Measurements from ENCODE around the gene RORB.

The RORB gene

GRCh38 chr9:74496819-74497747 is at the start of gene RORB:
Gene RORB, plus strand, starts transcription at chr9:74497335. Its CDS starts 642 bp downstream, at chr9:74497977.
- DNase-seq (ENCODE audit: low read depth) = no peak

- DNase-seq (ENCODE audit: low read depth) = no peak
Observed at GRCh38 chr9:74447451-74448193, 49.5 kb upstream of the RORB start.

DNA sequence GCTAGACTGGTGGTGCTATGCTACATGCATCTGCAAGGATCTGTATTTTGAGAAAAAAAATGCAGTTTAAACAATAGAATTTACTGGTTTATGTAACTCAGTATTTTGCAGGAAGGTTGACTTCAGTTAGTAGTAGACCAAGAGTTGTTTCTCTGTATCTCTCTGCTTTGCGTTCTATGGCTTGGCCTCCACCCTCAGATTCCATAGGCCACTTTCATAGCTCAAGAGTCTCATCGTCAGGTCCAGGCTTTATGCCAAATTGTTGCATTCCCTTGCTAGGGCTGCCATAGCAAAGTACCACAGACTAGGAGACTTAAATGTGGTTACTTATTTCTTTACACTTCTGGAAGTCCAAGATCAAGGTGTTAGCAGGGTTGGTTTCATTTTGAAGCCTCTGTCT is 48.1 kb upstream of the RORB start:
- no peak for DNase-seq (ENCODE audit: low read depth)

DNA sequence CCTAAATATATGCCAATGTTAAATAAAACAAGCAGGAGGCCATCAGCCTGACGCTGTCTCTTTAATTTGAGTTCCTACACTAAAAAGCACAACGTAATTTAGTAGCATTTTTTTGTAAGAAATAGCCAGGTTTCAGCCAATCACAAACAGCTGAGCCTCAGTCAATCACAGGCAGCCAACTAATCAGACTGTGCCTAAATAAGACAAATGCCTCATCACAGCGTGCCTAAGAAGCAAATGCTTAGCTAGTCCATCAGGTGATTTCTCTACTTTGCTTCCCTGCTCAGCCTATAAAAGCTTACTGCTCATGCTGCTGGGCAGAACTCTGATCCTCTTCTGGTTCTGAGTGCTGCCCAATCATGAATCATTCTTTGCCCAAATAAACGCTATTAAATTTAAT is 38.3 kb upstream of the RORB start:
- no peak for DNase-seq (ENCODE audit: low read depth)

GRCh38 chr9:74463825-74464224 is 33.3 kb upstream of the RORB start:
- no peak for DNase-seq (ENCODE audit: low read depth)

- DNase-seq (ENCODE audit: low read depth) = no peak
Observed at GRCh38 chr9:74478606-74479005, 18.5 kb upstream of the RORB start.

GRCh38 chr9:74479711-74480110 is 17.4 kb upstream of the RORB start:
- no peak for DNase-seq (ENCODE audit: low read depth)

DNA sequence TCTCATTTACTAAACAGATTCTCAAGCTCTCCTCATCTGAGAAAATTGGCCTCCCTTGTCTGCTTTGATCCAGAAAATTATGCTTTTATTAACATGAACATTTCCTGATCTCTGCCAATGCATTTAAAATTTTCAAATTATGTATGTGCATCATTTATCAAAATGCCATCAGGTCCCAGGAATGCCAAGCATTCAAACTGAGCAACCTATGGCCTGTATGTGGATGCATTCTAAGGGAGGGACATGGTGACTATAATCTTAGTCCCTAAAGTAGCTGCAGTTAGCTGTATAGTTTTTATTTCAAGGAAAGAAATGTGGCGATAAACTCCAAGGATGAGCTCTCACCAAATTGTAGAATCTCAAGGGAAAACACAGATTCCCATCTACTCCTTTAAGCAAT is 9.7 kb upstream of the RORB start:
- no peak for DNase-seq (ENCODE audit: low read depth)

DNA sequence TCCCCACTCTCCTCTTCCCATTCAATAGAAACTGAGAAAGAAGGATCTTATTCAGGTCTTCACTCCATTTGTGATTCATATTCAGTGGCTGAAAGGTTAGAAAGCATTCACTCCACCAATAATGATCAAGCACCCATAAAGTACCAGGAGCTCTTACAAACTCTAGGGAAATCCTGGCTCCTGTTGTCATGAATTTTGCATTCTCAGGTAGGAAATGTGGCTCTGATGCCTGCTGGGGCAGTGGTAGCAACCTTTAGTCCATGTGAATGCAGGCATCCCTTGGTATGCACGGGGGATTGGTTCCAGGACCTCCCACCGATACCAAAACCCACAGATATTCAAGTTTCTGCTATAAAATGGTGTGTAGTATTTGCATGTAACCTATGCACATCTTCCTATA is 3.6 kb upstream of the RORB start:
- no peak for DNase-seq (ENCODE audit: low read depth)

- DNase-seq (ENCODE audit: low read depth) = no peak
Observed at GRCh38 chr9:74494490-74494889, 2.6 kb upstream of the RORB start.

DNA sequence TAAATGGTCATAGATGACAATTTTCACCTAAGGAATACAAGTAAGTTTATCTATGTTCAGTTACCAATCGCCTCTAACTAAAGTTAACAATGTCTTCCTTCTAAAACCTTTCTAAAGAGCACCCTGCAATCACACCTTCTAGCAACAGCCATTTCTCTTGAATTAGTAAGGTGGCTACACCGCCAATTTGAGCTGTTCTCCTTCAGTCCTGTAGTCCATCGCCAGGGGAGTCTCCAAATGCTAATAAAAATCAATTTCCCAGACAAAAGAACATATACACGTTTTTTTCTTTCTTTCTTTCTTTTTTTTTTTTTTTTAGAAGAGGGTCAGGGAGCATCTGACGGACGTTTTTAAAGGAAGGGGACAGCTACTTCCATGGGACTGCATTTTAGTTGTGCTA is 729 bp upstream of the RORB start:
- DNase-seq (ENCODE audit: low read depth) = no peak

- DNase-seq (ENCODE audit: low read depth) = no peak
Observed at GRCh38 chr9:74497748-74498620, 849 bp downstream of the RORB start.

GRCh38 chr9:74498621-74499095 is 1.5 kb downstream of the RORB start:
- no peak for DNase-seq (ENCODE audit: low read depth)

- no peak for DNase-seq (ENCODE audit: low read depth)
Observed at GRCh38 chr9:74499111-74499601, 2.0 kb downstream of the RORB start.

DNA sequence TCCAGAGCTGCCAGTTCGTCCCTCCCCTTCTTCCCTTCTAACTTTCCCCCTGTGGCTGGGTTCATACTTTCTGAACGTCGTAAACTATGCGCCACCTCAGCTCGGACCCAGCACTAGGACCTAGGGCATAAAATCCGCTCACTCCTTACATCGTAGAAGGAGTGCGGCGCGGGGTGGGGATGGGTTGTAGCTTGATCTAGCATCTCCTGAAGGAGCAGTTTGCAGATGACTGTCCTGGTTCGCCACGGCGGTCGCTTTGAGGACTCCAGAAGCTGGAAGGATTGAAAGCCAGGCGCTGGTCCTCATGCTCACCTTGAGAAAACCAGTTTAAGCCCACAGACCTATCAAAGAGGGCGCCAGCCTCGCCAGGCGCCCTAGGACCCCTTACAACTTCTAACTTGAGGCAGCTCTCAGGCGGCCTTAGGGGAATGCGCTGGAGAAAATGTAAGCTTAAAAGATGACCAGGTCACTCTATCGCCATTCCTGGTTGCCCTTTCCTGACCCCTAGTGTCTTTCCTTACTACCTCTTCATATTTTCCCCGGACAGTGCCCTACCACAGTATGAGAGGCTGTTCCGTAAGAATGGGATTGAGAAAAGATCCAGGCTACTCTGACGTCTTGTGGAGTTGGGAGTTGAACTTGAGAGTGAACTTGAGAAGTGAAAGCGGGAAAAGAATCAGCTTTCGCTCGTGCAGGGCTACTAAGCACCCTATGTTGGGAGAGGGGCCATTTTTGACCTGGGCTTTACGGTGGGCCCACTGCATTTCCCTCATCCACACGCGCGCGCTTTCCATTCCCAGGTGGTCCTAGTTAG is 2.8 kb downstream of the RORB start:
- no peak for DNase-seq (ENCODE audit: low read depth)

DNA sequence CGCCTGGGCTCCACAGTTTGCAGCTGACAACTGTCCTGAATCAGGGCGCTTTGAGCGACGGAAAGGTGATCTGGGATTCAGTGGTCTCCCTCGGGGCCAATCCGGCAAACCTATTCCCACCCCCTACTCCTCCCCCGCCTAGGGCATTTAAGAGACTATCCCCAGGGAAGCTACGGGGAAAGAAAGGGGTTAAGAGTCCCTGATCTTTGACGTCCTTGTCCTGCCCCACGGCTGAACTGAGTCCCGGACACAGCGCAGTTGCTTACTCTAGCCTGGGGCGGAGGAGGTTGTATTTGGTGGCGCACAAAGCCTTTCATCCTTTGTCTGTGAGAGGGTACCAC is 3.4 kb downstream of the RORB start:
- no peak for DNase-seq (ENCODE audit: low read depth)

GRCh38 chr9:74501570-74501969 is 4.4 kb downstream of the RORB start:
- no peak for DNase-seq (ENCODE audit: low read depth)

DNA sequence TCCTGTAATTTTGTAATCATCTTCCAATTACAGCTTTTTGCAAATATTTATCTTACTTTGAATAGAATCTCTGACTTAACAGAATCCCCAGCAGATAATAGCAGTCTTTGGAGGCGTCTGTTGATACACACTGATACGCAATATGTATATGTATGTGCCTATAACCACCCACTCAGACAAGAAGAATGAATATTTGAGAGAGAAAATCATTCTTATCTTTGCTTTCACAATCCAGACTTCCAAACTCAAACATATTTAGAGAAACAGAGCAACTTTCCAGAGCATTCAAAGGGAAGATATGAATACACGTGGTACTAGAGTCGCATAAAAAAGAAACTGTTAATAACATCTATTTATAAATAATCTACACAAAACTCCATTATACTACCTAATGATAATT is 6.1 kb downstream of the RORB start:
- no peak for DNase-seq (ENCODE audit: low read depth)

DNA sequence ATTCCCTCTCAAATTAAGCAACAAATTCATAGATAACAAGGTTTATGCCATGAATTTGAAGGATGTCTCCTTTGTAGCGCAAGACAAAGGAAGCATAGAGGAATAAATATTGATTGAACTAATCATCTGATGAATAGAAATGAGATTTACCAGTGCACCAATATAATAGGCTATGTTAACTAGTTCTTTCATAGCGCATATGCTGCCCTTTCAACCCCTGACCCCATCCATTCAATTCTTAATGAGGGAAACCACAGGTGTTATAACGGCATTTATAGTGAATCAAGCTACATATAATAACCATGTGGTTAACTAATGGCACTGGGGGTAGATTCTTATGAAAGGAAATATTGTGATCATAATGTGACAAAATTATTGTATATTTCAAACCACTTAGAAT is 6.5 kb downstream of the RORB start:
- no peak for DNase-seq (ENCODE audit: low read depth)

DNA sequence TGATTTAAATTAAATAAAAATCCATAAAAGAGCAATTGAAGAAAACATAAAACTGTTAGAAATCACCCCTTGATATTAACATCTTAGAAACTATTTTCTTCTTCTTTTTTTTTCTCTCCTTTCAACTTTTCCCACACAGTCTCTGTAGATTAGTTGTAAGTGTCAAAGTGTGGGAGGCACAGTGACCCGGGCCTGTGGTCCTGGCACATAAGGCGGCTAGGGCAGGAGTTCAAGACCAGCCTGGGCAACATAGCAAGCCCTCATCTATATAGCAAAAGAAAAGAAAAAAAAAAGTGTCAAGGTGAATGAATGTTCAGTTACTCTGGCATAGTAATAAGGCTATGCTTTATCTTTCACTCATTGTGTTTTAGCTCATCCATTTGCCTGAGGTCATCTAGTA is 14.2 kb downstream of the RORB start:
- DNase-seq (ENCODE audit: low read depth) = no peak

- no peak for DNase-seq (ENCODE audit: low read depth)
Observed at GRCh38 chr9:74512416-74512815, 15.3 kb downstream of the RORB start.
